Activated T-helper 9 cell treated with anti-CD3 and anti-CD28 coated beads, Interleukin-2, amount 50 U/mL, for 16 hours (primary cell): Measurements from ENCODE around the gene LYPD6.

Experiments
- DNase-seq: peaks from one replicate; pipeline ENCODE4 v3.0.0-alpha.2; 2020; ENCODE audit warnings: low read depth

LYPD6 gene

DNA sequence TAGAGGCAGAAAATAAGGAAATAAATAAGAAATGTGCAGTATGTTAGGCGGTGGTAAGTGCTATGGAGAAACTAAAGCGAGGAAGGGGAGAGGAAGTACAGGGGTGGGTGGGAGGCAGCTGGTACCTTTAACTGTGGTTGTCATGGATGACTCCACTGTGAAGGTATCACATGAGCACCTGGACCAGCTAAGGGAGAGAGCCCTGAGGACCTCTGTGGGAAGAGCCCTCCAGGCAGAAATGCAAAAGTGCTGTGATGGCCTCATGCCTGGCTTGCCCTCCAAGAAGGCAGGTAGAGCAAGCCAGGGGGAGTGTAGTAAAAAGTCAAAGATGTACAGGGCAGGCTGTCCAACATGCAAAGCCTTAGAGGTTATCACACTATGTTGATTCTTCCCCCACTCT lies 17.9 kb downstream of the LYPD6 start:
- no peak for DNase-seq

- DNase-seq: no peak
Measured at GRCh38 chr2:149353421-149353820, 23.0 kb downstream of the LYPD6 start.

- no peak for DNase-seq
Measured at GRCh38 chr2:149355716-149356422, 25.5 kb downstream of the LYPD6 start.

GRCh38 chr2:149357058-149357457 lies 26.7 kb downstream of the LYPD6 start:
- no peak for DNase-seq

- DNase-seq: no peak
Measured at GRCh38 chr2:149360106-149360505, 29.7 kb downstream of the LYPD6 start.

DNA sequence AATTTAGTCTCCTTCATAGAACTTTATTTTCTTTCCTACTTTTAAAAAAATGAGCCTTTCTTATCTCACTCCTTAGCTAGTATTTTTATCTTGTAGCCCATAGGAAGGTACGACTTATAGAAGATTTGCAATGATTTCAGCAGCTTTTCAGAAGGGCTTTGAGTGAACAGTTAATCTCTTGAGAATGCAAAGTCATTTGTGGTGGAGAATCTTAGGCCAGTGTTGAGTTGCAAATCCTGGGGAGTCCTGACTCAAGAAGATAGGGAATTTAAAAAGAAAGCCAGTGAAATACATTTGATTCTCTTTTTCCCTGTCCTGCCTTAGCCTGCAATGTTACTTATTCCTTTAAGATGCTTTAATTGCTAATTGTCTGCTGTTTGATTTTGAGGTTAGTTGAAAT lies 33.6 kb downstream of the LYPD6 start:
- DNase-seq: no peak

DNA sequence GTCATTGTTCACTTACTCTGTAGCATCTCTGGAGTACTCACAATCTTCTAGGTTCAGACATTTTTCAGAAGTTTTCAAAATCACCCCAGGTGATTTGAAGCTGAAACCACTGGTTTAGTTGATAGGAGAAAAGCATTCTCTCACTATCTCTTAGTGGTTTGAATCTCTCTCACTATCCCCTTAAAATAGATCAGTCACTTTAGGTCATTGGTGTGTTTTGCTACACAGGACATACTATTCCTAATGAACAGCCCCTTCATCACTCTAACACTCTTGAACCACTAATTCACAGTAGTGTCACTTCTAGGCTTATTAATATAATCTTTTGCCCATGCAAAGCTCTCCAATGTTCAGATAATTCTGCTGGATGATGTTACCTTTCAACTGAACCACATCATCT lies 34.5 kb downstream of the LYPD6 start:
- no peak for DNase-seq

GRCh38 chr2:149365931-149366583 lies 35.7 kb downstream of the LYPD6 start:
- DNase-seq: no peak

DNA sequence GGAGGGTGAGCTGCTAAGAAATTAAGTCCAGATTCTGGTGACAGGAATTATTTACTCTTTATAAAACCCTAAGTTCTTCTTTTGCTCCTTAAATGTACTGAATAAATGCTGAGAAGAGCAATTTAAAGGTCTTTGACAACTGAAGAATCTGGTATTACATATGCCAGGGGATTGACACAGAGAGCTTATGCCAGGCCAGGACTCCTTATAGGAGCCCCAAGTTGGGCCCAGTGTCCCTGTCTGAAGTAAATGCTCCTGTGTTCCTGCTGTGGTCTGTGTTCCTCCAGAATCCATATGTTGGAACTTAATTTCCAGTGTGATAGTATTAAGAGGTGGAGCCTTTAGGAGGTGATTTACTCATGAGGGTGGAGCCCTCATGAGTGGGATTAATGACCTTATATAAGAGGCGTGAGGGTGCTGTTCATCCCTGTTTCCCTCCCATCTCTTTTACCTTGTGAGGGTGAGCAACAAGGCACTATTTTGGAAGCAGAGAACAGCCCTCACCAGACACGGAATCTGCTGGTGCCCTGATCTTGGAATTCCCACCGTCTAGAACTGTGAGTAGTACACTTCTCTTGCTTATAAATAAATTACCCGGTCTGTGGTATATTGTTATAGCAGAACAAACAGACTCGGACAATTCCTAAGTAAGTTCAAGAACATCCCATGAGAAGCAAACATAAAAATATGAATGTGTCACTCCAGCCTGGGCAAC lies 39.8 kb downstream of the LYPD6 start:
- DNase-seq: no peak

- no peak for DNase-seq
Measured at GRCh38 chr2:149371476-149371875, 41.1 kb downstream of the LYPD6 start.

DNA sequence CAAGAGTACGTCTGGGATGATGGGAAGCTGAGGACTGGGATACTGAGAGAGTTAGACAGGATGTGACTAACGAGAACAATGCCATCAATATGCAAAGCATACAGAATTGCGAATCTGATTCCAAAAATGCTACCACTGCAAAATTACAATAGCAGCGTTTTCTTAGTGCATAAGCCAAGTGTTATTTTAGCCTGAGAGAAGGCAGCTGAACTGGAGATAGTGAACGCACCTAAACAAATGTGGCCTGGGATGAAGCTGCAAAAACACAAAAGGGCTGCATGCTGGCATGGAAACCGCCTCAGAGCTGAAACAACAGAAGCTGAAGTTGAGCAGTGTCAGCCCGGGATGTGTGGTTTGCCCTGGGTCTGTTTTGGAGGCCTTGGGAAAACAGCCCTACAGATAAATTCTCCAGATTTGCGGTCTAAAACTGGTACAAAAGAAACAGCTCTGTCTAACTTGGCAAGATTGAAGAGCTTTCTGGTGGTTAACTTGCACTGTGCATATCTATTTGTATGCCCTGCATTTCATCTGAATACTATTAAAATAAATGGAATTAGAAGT lies 45.5 kb downstream of the LYPD6 start:
- no peak for DNase-seq

DNA sequence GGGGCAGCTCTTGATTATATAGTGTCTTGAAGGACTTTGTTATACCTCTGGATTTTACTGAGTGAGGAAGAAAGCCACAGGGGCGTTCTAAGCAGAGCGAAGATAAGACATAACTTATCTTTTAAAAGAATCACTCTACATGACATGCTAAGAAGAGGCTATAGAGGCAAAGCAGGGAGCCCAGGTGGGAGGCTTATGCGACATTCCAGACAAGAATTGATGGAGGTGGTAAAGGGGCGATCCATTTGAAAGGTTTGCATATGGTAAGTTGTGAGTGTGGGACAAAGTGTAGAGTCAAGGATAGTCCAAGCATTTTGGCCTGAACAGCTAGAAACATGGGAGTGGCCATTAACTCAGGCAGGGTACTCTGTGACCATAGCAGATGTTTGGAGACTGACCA lies 49.8 kb downstream of the LYPD6 start:
- DNase-seq: no peak

DNA sequence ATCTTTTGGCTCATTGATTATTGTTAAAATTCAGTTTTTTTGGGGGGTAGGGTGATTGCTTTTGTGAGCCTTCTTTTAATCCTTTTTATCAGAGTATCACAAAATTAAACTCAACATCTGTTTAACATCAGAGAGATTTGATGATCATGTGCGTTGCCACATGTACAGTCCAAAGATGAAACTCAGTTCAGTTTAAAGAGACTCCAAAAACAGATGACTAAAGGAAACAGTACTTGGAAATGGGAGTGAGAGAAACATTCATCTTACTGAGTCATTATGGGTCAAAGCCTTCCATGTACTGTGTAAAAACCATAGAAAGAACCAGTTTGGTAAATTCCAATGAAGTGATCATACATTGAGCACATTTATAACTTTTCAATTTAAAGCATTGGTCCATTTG lies 53.0 kb downstream of the LYPD6 start:
- DNase-seq: no peak

DNA sequence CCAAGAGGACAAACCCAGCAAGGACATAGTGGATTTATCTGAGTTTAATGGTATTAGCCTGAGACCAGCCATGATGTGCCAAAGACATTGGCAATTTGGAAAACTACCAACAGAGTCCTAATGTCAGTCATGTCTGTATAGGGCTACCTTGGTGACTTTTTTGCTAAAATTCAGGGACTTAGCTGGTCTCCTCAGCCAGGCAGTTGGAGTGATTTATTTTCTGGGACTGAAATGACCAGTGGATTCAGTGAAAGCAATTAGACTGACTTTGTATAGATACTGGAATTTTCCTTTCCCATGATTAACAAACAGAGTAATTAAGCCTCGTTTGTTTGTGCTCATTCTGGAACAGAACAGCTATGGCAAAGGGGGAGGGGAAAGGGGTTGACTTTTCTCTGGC lies 55.0 kb downstream of the LYPD6 start:
- DNase-seq: no peak

GRCh38 chr2:149387411-149387810 lies 57.0 kb downstream of the LYPD6 start:
- DNase-seq: no peak

- no peak for DNase-seq
Measured at GRCh38 chr2:149388120-149388816, 57.9 kb downstream of the LYPD6 start.

DNA sequence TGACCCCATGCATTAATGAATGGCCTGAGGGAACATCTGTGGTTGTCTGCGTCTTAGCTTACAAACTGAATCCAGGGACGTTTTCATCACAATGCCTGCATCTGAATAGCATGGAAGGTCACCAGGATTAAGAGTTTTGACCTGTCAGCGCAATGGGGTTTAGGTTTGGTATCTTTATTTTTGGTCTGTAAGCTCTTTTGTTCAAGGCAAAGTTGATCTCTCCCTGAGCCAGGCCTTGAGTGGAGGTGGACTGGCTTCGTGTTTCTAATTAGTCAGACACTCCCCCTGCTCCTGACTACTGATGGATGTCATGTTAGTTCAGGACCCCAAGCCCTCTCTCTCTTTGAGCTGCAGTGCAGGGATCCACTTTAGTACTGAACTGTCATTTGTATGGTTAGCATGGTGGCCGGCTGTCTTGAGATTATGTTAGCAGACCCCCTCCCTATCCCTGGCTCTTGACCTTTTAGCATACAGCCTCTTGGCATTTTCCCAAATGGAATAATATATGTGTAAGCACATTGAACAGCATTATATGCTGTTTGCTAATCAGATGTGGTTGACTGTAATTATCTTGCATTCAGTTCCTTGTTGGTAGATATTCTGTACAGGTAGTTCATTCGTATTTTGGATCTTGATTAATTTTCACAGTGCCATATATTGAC lies 59.2 kb downstream of the LYPD6 start:
- DNase-seq: no peak

DNA sequence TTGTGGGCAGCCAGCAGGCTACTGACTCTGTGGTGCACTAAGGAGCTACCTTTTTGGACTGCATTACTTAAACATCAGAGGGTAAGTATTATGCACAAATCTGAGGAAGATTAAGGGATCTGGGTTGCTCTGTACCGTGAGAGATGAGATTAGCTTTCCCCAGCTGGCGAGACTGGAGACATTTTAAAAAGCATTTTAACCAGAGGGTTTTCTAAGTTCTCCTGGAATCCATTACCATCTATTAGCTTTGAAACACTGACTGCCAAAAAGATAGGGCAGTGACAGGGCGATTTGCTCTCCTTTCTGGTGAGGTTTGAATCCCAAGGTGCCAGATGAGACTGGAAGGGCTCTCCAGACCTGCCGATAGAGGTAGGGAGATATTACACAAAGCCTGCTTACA lies 63.2 kb downstream of the LYPD6 start:
- DNase-seq: no peak

DNA sequence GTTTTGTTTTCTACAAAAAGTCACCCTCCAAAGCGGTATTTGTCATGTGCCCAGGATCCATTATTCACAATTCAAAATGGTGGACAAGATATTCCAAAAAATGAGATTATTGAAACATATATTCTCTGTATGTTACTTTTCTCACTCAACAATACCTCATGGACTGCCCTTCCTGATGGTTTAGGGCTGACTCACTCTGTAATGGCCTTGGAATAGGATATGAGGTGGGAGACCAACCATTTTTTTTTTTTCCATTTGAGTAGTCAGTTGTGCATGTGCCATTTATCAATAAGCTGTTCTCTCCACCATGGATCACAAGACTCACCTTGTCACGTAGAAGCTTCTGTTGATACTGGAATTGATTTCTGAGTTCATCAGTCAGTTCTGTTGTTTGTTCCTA lies 64.5 kb downstream of the LYPD6 start:
- no peak for DNase-seq

- DNase-seq: no peak
Measured at GRCh38 chr2:149399934-149400615, 69.7 kb downstream of the LYPD6 start.

DNA sequence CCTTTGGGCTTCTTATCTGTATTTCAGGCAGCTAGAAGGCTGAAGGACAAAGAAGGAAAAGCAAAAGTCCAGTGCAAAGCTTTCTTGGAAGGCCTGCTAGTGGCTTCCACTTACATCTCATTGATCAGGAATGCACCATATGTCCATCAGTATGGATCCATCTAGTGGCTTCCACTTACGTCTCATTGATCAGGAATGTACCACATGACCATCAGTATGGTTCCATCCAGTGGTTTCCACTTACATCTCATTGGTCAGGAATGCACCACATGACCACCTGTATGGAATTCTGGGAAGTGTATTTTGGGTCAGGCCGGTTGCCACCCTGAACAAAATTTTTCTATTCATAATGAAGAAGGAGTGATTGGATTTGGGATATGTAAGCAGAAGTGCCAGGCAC lies 70.6 kb downstream of the LYPD6 start:
- DNase-seq: no peak
